ENCODE results near the gene SLC16A9. TPM values are rescaled to one million over a fixed set of nuclear protein-coding genes. Genes with fewer than 3 reads are reported as not detected.

SLC16A9 gene
- total RNA-seq, 1 donor from 2014 or later = 0.83 TPM

GRCh38 chr10:59711871-59712494 is 2.3 kb upstream of the SLC16A9 start:
- Histone ChIP-seq H3K36me3 (no peaks in the 10 kb centered on the region), H3K27me3 (ENCODE audit: low read depth) (peaks cover 28% of the 10 kb centered on the region), H3K4me1 (peaks cover 12% of the 10 kb centered on the region), H3K9me3 (no peaks in the 10 kb centered on the region), H3K27ac (no peak overlapping the region), H3K4me3 (no peak overlapping the region)
- no peak for TF ChIP-seq CTCF (IDR thresholded peaks at IDR 0.05)
- ATAC-seq (no peak), DNase-seq (no peak)
- intact Hi-C loops (cut with DNase I) = no loop called here

GRCh38 chr10:59708816-59709394 is 745 bp downstream of the SLC16A9 start:
- Histone ChIP-seq H3K27ac (no peak overlapping the region), H3K4me3 (peak overlapping the region; percentile 60), H3K9me3 (no peaks in the 10 kb centered on the region), H3K36me3 (no peaks in the 10 kb centered on the region), H3K27me3 (ENCODE audit: low read depth) (peaks cover 28% of the 10 kb centered on the region), H3K4me1 (peaks cover 12% of the 10 kb centered on the region)
- DNase-seq (peak; percentile 48), ATAC-seq (peak; percentile 67 to 70)
- TF ChIP-seq CTCF (IDR thresholded peaks at IDR 0.05) = no peak
- intact Hi-C loops (cut with DNase I) = no loop called here

DNA sequence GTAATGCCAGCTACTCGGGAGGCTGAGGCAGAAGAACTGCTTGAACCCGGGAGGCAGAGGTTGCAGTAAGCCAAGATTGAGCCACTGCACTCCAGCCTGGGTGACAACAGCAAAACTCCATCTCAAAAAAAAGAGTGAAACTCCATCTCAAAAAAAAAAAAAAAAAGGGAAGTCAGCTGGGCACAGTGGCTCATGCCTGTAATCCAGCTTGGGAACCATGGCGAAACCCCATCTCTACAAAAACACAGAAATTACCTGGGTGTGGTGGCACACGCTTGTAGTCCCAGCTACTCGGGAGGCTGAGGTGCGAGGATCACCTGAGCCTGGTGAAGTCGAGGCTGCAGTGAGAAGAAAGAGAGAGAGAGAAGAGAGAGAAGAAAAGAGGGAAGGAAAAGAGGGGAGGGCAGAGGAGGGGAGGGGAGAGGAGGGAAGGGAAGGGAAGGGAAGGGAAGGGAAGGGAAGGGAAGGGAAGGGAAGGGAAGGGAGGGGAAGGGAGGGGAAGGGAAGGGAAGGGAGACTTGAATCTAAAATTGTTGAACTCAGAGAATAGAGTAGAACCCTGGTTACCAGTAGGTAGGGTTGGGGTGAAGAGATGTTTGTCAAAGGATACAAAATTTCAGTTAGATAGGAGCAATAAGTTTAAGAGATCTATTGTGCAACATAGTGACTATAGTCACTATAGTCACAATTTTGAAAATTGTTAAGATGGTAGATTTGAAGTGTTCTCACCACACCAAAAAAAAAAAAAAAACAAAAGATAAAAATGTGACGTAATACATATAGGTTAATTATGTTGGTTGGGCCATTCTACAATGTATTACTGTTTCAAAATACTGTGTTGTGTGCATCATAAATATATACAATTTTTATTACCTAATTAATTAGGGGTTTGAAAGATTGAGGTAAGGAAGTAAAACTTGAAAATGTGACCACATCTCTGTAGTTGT is 2.5 kb downstream of the SLC16A9 start:
- no peak overlapping the region for H3K4me3 ChIP-seq
- TF ChIP-seq CTCF (IDR thresholded peaks at IDR 0.05) = no peak
- ATAC-seq = no peak

DNA sequence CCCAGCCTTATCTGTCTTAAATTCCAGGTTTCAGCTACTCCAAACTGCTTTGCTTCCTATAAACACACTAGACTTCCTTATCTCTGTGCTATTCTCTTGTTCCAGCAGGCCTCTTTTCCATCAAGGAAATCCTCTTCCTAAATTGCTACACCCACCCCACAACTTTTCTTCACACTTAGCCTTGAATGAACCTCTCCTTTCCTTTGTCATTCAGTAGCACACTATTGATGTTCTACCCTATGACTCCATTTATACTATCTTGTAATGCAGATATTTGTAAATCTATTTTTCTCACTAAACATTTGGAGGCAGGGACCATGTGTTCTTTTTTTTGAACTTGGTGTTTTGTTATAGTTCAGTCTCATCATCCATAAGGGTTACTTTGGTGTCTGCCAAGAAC is 3.7 kb downstream of the SLC16A9 start:
- no peak for TF ChIP-seq CTCF (IDR thresholded peaks at IDR 0.05)
- DNase-seq = no peak
- Histone ChIP-seq H3K4me3 (no peak overlapping the region), H3K27ac (no peak overlapping the region), H3K4me1 (peaks cover 12% of the 10 kb centered on the region), H3K27me3 (ENCODE audit: low read depth) (peaks cover 25% of the 10 kb centered on the region), H3K9me3 (no peaks in the 10 kb centered on the region), H3K36me3 (no peaks in the 10 kb centered on the region)
- no peak for ATAC-seq
- intact Hi-C loops (cut with DNase I) = no loop called here

More for the DNA sequence above, 2.5 kb downstream of the SLC16A9 start:
- DNase-seq = no peak
- Histone ChIP-seq H3K27me3 (ENCODE audit: low read depth) (peaks cover 28% of the 10 kb centered on the region), H3K9me3 (no peaks in the 10 kb centered on the region), H3K36me3 (no peaks in the 10 kb centered on the region), H3K4me1 (peaks cover 12% of the 10 kb centered on the region), H3K27ac (no peak overlapping the region)
- intact Hi-C loops (cut with DNase I) = no loop called here

GRCh38 chr10:59704630-59705029 is 5.0 kb downstream of the SLC16A9 start:
- Histone ChIP-seq H3K36me3 (no peaks in the 10 kb centered on the region), H3K27me3 (ENCODE audit: low read depth) (peaks cover 19% of the 10 kb centered on the region), H3K27ac (no peak overlapping the region), H3K4me3 (no peak overlapping the region), H3K4me1 (peaks cover 12% of the 10 kb centered on the region), H3K9me3 (no peaks in the 10 kb centered on the region)
- intact Hi-C loops (cut with DNase I) = no loop called here
- no peak for ATAC-seq
- no peak for TF ChIP-seq CTCF (IDR thresholded peaks at IDR 0.05)
- no peak for DNase-seq
